Kidney (tissue), 14 donors: Measurements from ENCODE around the gene HS1BP3. TPM values are rescaled to one million over a fixed set of nuclear protein-coding genes. Genes with fewer than 3 reads are reported as not detected.

ENCODE experiments used
- DNase-seq, 5 donors: peaks; one replicate each; pipeline ENCODE4 v3.0.0-alpha.2; 2013 to 2020
- FAIRE-seq: peaks from 2 replicates; lab custom pipeline; 2012; peaks lifted over from hg19 to GRCh38; lab: Jason Lieb, UNC
- H3K27ac ChIP-seq, 2 donors: one replicate each; pipeline ENCODE4 v1.7.0; 2013; ENCODE audit warnings: low read depth in 2 of 2, low read length in 2 of 2, inconsistent platforms in 1 of 2
- H3K27me3 ChIP-seq: one replicate; pipeline ENCODE4 v1.7.1; 2013; ENCODE audit warnings: low read length, inconsistent platforms; ENCODE audit not compliant: control insufficient read depth, insufficient read depth
- H3K36me3 ChIP-seq, 3 donors: one replicate each; pipeline versions ENCODE4 v1.7.0 to v1.7.1; 2013; ENCODE audit warnings: low read length in 3 of 3, control low read depth in 1 of 3, inconsistent platforms in 1 of 3; ENCODE audit not compliant: insufficient read depth in 3 of 3, control insufficient read depth in 2 of 3
- H3K4me1 ChIP-seq, 3 donors: one replicate each; pipeline versions ENCODE4 v1.7.0 to v1.7.1; 2013; ENCODE audit warnings: low read length in 3 of 3, inconsistent platforms in 1 of 3, low read depth in 1 of 3; ENCODE audit not compliant: control insufficient read depth in 2 of 3, insufficient read depth in 2 of 3
- H3K4me3 ChIP-seq, 3 donors: one replicate each; pipeline versions ENCODE4 v1.7.0 to v1.8.1; 2013; ENCODE audit warnings: low read length in 3 of 3, control low read depth in 1 of 3, inconsistent platforms in 1 of 3
- H3K9ac ChIP-seq, 3 donors: one replicate each; pipeline versions ENCODE4 v1.7.0 to v1.7.1; 2013; ENCODE audit warnings: low read length in 3 of 3, control low read depth in 1 of 3, inconsistent platforms in 1 of 3
- H3K9me3 ChIP-seq, 3 donors: one replicate each; pipeline versions ENCODE4 v1.7.0 to v1.7.1; 2013; ENCODE audit warnings: low read length in 3 of 3, control low read depth in 1 of 3, inconsistent platforms in 1 of 3; ENCODE audit not compliant: control insufficient read depth in 2 of 3, insufficient read depth in 1 of 3
- CTCF ChIP-seq: IDR thresholded peaks from 3 replicates; pipeline ENCODE4 v1.5.1; 2012; ENCODE audit warnings: mild to moderate bottlenecking, moderate library complexity, borderline replicate concordance; ENCODE audit not compliant: insufficient read depth; ENCODE audit errors: extremely low read depth
- intact Hi-C: fragments of 100-400 bp; cut with DNase I; formaldehyde crosslinking; loops from one replicate; pipeline ENCODE4 v1.11.1; 2022
- polyA plus RNA-seq: library from polyadenylated mRNA; stranded (reverse); fragments of 350-450 nt; fragmentation: Illumina TruSeq; extraction: RNeasy Lipid Tissue Mini Kit (QIAGEN cat#74804); gene quantifications from one replicate; pipeline ENCODE4 v1.2.3, GENCODE V29; 2014; ENCODE audit warnings: low read depth, low replicate concordance; ENCODE audit not compliant: insufficient read depth
- total RNA-seq: library from RNA; stranded (reverse); fragmentation: NEBNext Ultra II Directional; extraction: Animal tissue kit (Norgen Biotek cat#: 25700); gene quantifications from one replicate; pipeline ENCODE4 v1.2.1, GENCODE V29; 2021
- donor health status: control.
- donor health status: control.
- donor health status: control.
- donor health status: control.
- donor health status: control.
- donor health status: DM: yes; HTN: yes; CAD: no.
- donor health status: Normal renal cell carcinoma (clear cell type).

The HS1BP3 gene
- total and polyA plus RNA-seq, 2 donors from 2014 or later: 35.5 to 37.5 TPM

GRCh38 chr2:20571231-20571630 is 79.7 kb downstream of the HS1BP3 start:
- Histone ChIP-seq H3K9ac (peak overlapping the region in 1 of 3 donors; percentile 29), H3K27me3 (no peaks in the 10 kb centered on the region), H3K4me1 (peaks cover 0 to 51% (median 32%) of the 10 kb centered on the region in 3 donors), H3K27ac (peak overlapping the region; percentile 32 to 59), H3K4me3 (no peak overlapping the region), H3K36me3 (no peaks in the 10 kb centered on the region), H3K9me3 (no peaks in the 10 kb centered on the region)
- FAIRE-seq (no peak), DNase-seq (no peak)
- intact Hi-C loops: no loop called here
- TF ChIP-seq CTCF: no peak

- Histone ChIP-seq H3K9me3 (no peaks in the 10 kb centered on the region), H3K4me3 (no peak overlapping the region), H3K27me3 (no peaks in the 10 kb centered on the region), H3K36me3 (no peaks in the 10 kb centered on the region), H3K9ac (no peak overlapping the region), H3K27ac (peak overlapping the region in 1 of 2 donors; percentile 91), H3K4me1 (peaks cover 0 to 48% (median 37%) of the 10 kb centered on the region in 3 donors)
- intact Hi-C loops: no loop called here
- FAIRE-seq: no peak
- DNase-seq: no peak
- no peak for TF ChIP-seq CTCF
These were observed 80.6 kb downstream of the HS1BP3 start for GRCh38 chr2:20570249-20570648.

- Histone ChIP-seq H3K9ac (peak overlapping the region in 2 of 3 donors; percentile 15 to 26), H3K27ac (peak overlapping the region; percentile 55 to 91), H3K4me1 (peaks cover 0 to 47% (median 41%) of the 10 kb centered on the region in 3 donors), H3K9me3 (no peaks in the 10 kb centered on the region), H3K27me3 (no peaks in the 10 kb centered on the region), H3K4me3 (no peak overlapping the region), H3K36me3 (no peaks in the 10 kb centered on the region)
- FAIRE-seq (no peak), DNase-seq (no peak)
- no peak for TF ChIP-seq CTCF
- intact Hi-C loops: no loop called here
These were observed 81.3 kb downstream of the HS1BP3 start for GRCh38 chr2:20569464-20570223.
